NB4 (cell line): ENCODE results near the gene HDAC4.

Experiments used
- DNase-seq: peaks from one replicate; pipeline ENCODE4 v3.0.0; 2010; ENCODE audit warnings: low read depth
- H3K4me3 ChIP-seq: one replicate; pipeline ENCODE4 v1.5.1; 2011; ENCODE audit warnings: mild to moderate bottlenecking, low read depth, low read length, moderate library complexity
- MYC ChIP-seq: IDR thresholded peaks from 2 replicates; pipeline ENCODE4 v1.6.1; 2011; ENCODE audit warnings: low read depth, low read length
- POLR2A ChIP-seq: IDR thresholded peaks from 2 replicates; pipeline ENCODE4 v1.6.1; 2011; ENCODE audit warnings: mild to moderate bottlenecking; ENCODE audit not compliant: insufficient read length; ENCODE audit errors: extremely low read depth
- TF ChIP-seq, protein P1 (sequence below): IDR thresholded peaks from 2 replicates; pipeline ENCODE4 v1.6.1; 2011; ENCODE audit warnings: low read depth, low read length
- TF ChIP-seq, protein P2 (sequence below): IDR thresholded peaks from one replicate; pipeline ENCODE4 v1.5.1; 2012; ENCODE audit warnings: low read depth, low read length

HDAC4 gene

DNA sequence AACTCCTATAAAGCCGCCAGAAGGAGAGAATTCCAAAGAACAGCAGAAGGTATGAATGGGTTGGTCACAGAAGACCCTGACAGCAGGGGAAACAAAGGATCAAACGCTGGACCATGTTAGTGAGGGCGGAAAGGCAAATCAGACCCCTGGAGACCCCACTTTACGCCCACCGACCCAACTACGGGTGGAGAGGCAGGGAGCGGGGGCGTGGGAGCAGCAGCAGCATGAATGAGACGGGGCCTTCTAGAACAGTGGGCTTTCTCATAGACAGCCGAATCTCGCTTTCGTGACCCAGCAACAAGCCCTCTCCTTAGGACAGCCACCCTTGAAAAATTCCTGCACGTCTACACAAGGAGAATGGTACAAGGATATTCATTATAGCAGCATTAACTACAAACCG lies 191.0 kb downstream of the HDAC4 start:
- no peak for DNase-seq
- TF ChIP-seq MYC, result no peak
- TF ChIP-seq, protein P1, sequence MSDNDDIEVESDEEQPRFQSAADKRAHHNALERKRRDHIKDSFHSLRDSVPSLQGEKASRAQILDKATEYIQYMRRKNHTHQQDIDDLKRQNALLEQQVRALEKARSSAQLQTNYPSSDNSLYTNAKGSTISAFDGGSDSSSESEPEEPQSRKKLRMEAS, result no peak
- TF ChIP-seq POLR2A, result no peak
- TF ChIP-seq, protein P2, sequence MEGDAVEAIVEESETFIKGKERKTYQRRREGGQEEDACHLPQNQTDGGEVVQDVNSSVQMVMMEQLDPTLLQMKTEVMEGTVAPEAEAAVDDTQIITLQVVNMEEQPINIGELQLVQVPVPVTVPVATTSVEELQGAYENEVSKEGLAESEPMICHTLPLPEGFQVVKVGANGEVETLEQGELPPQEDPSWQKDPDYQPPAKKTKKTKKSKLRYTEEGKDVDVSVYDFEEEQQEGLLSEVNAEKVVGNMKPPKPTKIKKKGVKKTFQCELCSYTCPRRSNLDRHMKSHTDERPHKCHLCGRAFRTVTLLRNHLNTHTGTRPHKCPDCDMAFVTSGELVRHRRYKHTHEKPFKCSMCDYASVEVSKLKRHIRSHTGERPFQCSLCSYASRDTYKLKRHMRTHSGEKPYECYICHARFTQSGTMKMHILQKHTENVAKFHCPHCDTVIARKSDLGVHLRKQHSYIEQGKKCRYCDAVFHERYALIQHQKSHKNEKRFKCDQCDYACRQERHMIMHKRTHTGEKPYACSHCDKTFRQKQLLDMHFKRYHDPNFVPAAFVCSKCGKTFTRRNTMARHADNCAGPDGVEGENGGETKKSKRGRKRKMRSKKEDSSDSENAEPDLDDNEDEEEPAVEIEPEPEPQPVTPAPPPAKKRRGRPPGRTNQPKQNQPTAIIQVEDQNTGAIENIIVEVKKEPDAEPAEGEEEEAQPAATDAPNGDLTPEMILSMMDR, result no peak
- no peak overlapping the region for H3K4me3 ChIP-seq

DNA sequence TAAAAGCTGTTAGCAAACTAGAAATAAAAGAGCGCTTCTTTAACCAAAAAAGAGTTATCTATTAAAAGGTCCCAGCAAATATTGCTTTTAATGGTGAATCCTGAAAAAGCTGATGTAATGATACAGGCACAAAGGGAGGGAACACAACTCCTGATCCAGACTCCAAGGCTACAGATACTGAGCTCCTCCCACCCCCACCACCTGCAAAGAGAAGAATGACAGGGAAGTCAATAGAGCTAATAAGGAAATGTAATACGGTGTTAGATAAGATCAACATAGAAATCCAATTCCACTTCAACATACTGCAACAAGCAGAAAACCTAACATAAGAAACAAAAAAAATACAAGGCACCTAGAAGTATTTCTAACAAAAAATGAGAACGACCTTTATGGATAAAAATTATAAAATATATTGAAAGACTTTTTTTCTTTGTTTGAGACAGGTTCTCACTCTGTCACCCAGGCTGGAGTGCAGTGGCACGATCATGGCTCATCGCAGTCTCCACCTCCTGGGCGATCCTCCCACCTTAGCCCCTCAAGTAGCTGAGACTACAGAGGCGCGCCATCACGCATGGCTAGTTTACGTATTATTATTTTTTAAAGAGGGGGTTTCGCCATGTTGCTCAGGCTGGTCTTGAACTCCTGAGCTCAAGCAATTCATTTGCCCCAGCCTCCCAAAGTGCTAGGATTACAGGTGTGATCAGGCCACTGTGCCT lies 192.2 kb downstream of the HDAC4 start:
- H3K4me3 ChIP-seq, result no peak overlapping the region
- no peak for TF ChIP-seq MYC
- TF ChIP-seq, protein P1, result no peak
- TF ChIP-seq, protein P2, result no peak
- TF ChIP-seq POLR2A, result no peak
- no peak for DNase-seq

- no peak overlapping the region for H3K4me3 ChIP-seq
- DNase-seq, result no peak
- TF ChIP-seq POLR2A, result no peak
- TF ChIP-seq, protein P1, result no peak
- TF ChIP-seq, protein P2, result no peak
- TF ChIP-seq MYC, result no peak
These were observed 194.0 kb downstream of the HDAC4 start for GRCh38 chr2:239206851-239207250.

- no peak for DNase-seq
- no peak for TF ChIP-seq POLR2A
- H3K4me3 ChIP-seq, result no peak overlapping the region
These were observed 194.8 kb downstream of the HDAC4 start for GRCh38 chr2:239206042-239206441.

DNA sequence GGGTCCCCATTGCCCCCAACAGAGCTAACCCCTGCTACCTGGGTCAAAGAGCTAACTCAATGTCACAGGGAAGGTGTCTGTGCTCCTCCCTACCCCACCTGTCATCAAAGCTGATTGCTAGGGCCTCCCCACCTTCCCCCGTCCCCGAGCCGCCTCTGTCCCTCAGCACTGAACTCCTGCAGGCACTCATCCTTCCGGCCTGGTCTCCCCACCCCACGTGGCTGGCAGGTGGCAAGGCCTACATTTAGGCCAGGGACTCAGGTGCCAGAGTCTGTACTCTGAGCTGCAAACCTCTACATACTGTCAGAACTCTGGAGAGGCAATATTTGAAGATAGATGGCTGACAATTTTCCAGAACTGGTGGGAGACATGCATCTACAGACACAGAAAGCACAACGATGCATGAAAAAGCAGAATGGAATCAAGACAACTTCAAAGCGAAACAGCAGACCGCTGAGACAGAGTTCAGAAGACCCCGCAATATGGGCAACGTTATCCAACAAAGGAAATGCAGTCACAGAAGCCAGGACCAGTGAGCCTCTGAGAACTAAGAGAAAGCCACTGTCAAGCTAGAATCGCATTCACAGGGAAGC lies 195.8 kb downstream of the HDAC4 start:
- DNase-seq, result no peak
- TF ChIP-seq MYC (no peak), POLR2A (no peak)
- TF ChIP-seq, protein P2, result no peak
- TF ChIP-seq, protein P1, result no peak
- no peak overlapping the region for H3K4me3 ChIP-seq

DNA sequence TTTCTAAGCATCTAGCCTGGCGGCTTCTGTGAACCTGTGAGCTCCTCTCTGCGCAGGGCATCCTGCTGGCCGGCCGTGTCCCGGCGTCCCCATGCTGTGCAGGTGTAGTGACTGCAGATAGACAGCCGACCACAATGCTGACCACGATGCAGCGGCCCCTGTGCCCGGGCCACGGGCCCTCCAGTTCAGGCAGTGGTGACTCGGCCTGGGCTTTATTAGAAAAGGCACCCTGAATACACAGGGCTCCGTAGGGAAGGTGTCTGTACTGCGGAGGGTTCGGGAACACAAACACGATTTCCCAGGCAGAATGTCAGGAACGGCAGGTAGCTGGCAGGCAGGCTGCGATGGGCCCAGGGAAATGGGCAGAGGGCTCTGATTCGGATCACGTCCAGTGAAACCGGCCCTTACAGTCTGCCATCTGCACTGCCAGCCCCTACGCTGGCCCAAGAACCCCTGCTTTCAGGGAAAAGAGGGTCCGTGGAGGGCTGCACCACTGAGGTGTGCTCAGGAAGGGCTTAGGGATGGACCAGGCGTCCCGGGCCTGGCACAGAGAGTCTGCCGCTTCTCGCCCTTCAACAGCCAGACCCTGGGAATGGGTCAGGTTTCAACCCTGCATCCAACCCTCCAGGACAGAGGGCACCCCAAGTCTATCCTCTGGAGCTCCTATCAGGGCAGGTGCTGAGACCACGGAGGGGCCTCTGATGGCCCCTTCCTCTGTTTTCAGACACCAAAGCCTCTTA lies 196.5 kb downstream of the HDAC4 start:
- no peak overlapping the region for H3K4me3 ChIP-seq
- DNase-seq, result no peak
- TF ChIP-seq, protein P1, result no peak
- TF ChIP-seq, protein P2, result no peak
- TF ChIP-seq MYC, result no peak
- TF ChIP-seq POLR2A, result no peak
